Keratinocyte (primary cell): ENCODE data around the gene BRF1. TPM values are rescaled to one million over a fixed set of nuclear protein-coding genes. Genes with fewer than 3 reads are reported as not detected.

Experiments
- DNase-seq: peaks from one replicate; pipeline ENCODE4 v3.0.0-alpha.2; 2011; ENCODE audit warnings: low read depth, missing footprints, low spot score
- FAIRE-seq: peaks from 2 replicates; lab custom pipeline; 2011; peaks lifted over from hg19 to GRCh38; lab: Jason Lieb, UNC
- H2AFZ ChIP-seq: 2 replicates; pipeline ENCODE4 v1.6.0; 2012; ENCODE audit warnings: low read length, control low read depth, inconsistent platforms; ENCODE audit not compliant: control insufficient read depth
- H3K27ac ChIP-seq: 2 replicates; pipeline ENCODE4 v1.5.1; 2011; ENCODE audit warnings: low read length; ENCODE audit not compliant: control insufficient read depth, insufficient read depth
- H3K27me3 ChIP-seq: 3 replicates; pipeline ENCODE4 v1.6.0; 2011; ENCODE audit warnings: low read length; ENCODE audit not compliant: control insufficient read depth, insufficient read depth; ENCODE audit errors: extremely low read depth
- H3K36me3 ChIP-seq, 2 experiments: 2 replicates in 1 of 2; 3 replicates in 1 of 2; pipeline ENCODE4 v1.5.1; 2011; ENCODE audit warnings: low read length in 2 of 2, mild to moderate bottlenecking in 1 of 2; ENCODE audit not compliant: control insufficient read depth in 2 of 2, insufficient read depth in 2 of 2; ENCODE audit errors: extremely low read depth in 1 of 2
- H3K4me1 ChIP-seq: 3 replicates; pipeline ENCODE4 v1.5.1; 2011; ENCODE audit warnings: low read length; ENCODE audit not compliant: control insufficient read depth, insufficient read depth; ENCODE audit errors: extremely low read depth
- H3K4me2 ChIP-seq: 3 replicates; pipeline ENCODE4 v1.6.0; 2011; ENCODE audit warnings: low read depth, low read length; ENCODE audit not compliant: control insufficient read depth, insufficient read depth; ENCODE audit errors: extremely low read depth
- H3K4me3 ChIP-seq, 3 experiments: fragments of 200-600 bp in 1 of 3; sonication (generic) in 1 of 3; 2 replicates in 2 of 3; 3 replicates in 1 of 3; pipeline ENCODE4 v1.5.1; 2011 to 2016; ENCODE audit warnings: low read length in 3 of 3, mild to moderate bottlenecking in 3 of 3, control low read depth in 2 of 3, inconsistent platforms in 1 of 3, low read depth in 1 of 3, mixed read lengths in 1 of 3, mixed run types in 1 of 3, moderate library complexity in 1 of 3; ENCODE audit not compliant: control insufficient read depth in 2 of 3, insufficient read depth in 2 of 3; ENCODE audit errors: extremely low read depth in 1 of 3
- H3K79me2 ChIP-seq: 2 replicates; pipeline ENCODE4 v1.6.0; 2012; ENCODE audit warnings: low read length; ENCODE audit not compliant: control insufficient read depth, insufficient read depth
- H3K9ac ChIP-seq: 3 replicates; pipeline ENCODE4 v1.6.0; 2011; ENCODE audit warnings: low read length; ENCODE audit not compliant: control insufficient read depth, insufficient read depth; ENCODE audit errors: extremely low read depth
- H3K9me1 ChIP-seq: 3 replicates; pipeline ENCODE4 v1.6.0; 2011; ENCODE audit warnings: low read length; ENCODE audit not compliant: control insufficient read depth, insufficient read depth; ENCODE audit errors: extremely low read depth
- H3K9me3 ChIP-seq: 2 replicates; pipeline ENCODE4 v1.5.1; 2012; ENCODE audit warnings: low read depth, low read length; ENCODE audit not compliant: control insufficient read depth
- H4K20me1 ChIP-seq: 3 replicates; pipeline ENCODE4 v1.6.0; 2011; ENCODE audit warnings: low read length; ENCODE audit not compliant: control insufficient read depth, insufficient read depth; ENCODE audit errors: extremely low read depth
- CTCF ChIP-seq, 3 experiments: IDR thresholded peaks in 1 of 3; conservative IDR thresholded peaks in 1 of 3; optimal IDR thresholded peaks in 1 of 3; 2 replicates in 2 of 3; 3 replicates in 1 of 3; pipeline versions ENCODE3 to v1.5.1; 2011; ENCODE audit warnings: low read length in 3 of 3, mild to moderate bottlenecking in 3 of 3, moderate library complexity in 2 of 3, control low read depth in 1 of 3, inconsistent platforms in 1 of 3; ENCODE audit not compliant: insufficient read depth in 2 of 3; ENCODE audit errors: extremely low read depth in 1 of 3
- EZH2 ChIP-seq: IDR thresholded peaks from one replicate; pipeline ENCODE4 v1.6.1; 2012; ENCODE audit warnings: inconsistent platforms, mild to moderate bottlenecking, low read length, moderate library complexity
- dilution Hi-C: fragments of 300-500 bp; cut with MboI; formaldehyde crosslinking; loops from one replicate; pipeline ENCODE4 v1.7.0; 2020; ENCODE audit warnings: low sequenced_read_pairs; ENCODE audit not compliant: extremely low pct_ligation_motif_present
- polyA plus RNA-seq, 5 experiments: library from polyadenylated mRNA; depleted of rRNA in 3 of 5; stranded (reverse) in 3 of 5; stranded (forward) in 1 of 5; unstranded in 1 of 5; fragments of >200 nt; gene quantifications; 1 replicate in 1 of 5; 2 replicates in 3 of 5; 3 replicates in 1 of 5; pipeline versions ENCODE4 v1.2.1 to v1.2.3, GENCODE V29; 2011 to 2012; ENCODE audit warnings: missing spikeins in 2 of 5, low read depth in 1 of 5, low replicate concordance in 1 of 5

BRF1 gene
- polyA plus RNA-seq, 1 donor (not counting 4 experiments of a cell fraction or from before 2014, with no cell fraction given) = 6.5 TPM

- Histone ChIP-seq H3K27ac (no peak overlapping the region), H3K4me2 (no peak overlapping the region), H3K36me3 (peaks cover 2% of the 10 kb centered on the region in 2 experiments), H3K9me1 (no peaks in the 10 kb centered on the region), H3K4me1 (peaks cover 6% of the 10 kb centered on the region), H3K79me2 (peaks cover 23% of the 10 kb centered on the region), H3K27me3 (no peaks in the 10 kb centered on the region), H3K9me3 (no peaks in the 10 kb centered on the region), H3K9ac (no peak overlapping the region), H4K20me1 (peaks cover under 1% of the 10 kb centered on the region), H2AFZ (no peak overlapping the region), H3K4me3 (no peak overlapping the region)
- dilution Hi-C loops = no loop called here
- FAIRE-seq (no peak), DNase-seq (no peak)
- no peak for TF ChIP-seq CTCF (optimal IDR thresholded peaks at IDR 0.05 in 1 of 3, IDR thresholded peaks at IDR 0.05 in 1 of 3, conservative IDR thresholded peaks at IDR 0.05 in 1 of 3; ENCODE audit: extremely low read depth in 1 of 3, insufficient read depth in 2 of 3, low read length in 3 of 3)
- TF ChIP-seq EZH2 = no peak
Measured at GRCh38 chr14:105275267-105275946, 25.4 kb downstream of the BRF1 start.

- TF ChIP-seq EZH2 = no peak
- TF ChIP-seq CTCF (optimal IDR thresholded peaks at IDR 0.05 in 1 of 3, IDR thresholded peaks at IDR 0.05 in 1 of 3, conservative IDR thresholded peaks at IDR 0.05 in 1 of 3; ENCODE audit: extremely low read depth in 1 of 3, insufficient read depth in 2 of 3, low read length in 3 of 3) = no peak
- Histone ChIP-seq H3K4me1 (peaks cover 6% of the 10 kb centered on the region), H3K4me3 (no peak overlapping the region), H2AFZ (no peak overlapping the region), H4K20me1 (no peaks in the 10 kb centered on the region), H3K9me1 (no peaks in the 10 kb centered on the region), H3K4me2 (no peak overlapping the region), H3K9ac (no peak overlapping the region), H3K36me3 (peaks cover 2% of the 10 kb centered on the region in 2 experiments), H3K27ac (no peak overlapping the region), H3K9me3 (no peaks in the 10 kb centered on the region), H3K79me2 (peaks cover 15% of the 10 kb centered on the region), H3K27me3 (no peaks in the 10 kb centered on the region)
- DNase-seq = no peak
- dilution Hi-C loops = no loop called here
- FAIRE-seq = no peak
Measured at GRCh38 chr14:105274637-105275036, 26.2 kb downstream of the BRF1 start.
